CD14-positive monocyte (primary cell): Measurements from ENCODE around the gene SREK1IP1. TPM values are rescaled to one million over a fixed set of nuclear protein-coding genes. Genes with fewer than 3 reads are reported as not detected.

Experiments
- DNase-seq, 3 donors: peaks; one replicate each; pipeline ENCODE4 v3.0.0-alpha.2; 2011 to 2022
- H2AFZ ChIP-seq: 2 replicates; pipeline ENCODE4 v1.6.0; 2012; ENCODE audit warnings: mild to moderate bottlenecking, low read depth, low read length, inconsistent platforms; ENCODE audit not compliant: insufficient read depth, poor library complexity, severe bottlenecking
- H3K27ac ChIP-seq, 2 donors: 1 replicate in 1 of 2; 2 replicates in 1 of 2; pipeline ENCODE4 v1.5.1; 2012 to 2013; ENCODE audit warnings: low read length in 2 of 2, control low read depth in 1 of 2, inconsistent platforms in 1 of 2, low read depth in 1 of 2, mild to moderate bottlenecking in 1 of 2
- H3K27me3 ChIP-seq, 2 donors: one replicate each; pipeline versions ENCODE4 v1.6.0 to v1.6.1; 2011 to 2013; ENCODE audit warnings: low read length in 2 of 2; ENCODE audit not compliant: control insufficient read depth in 2 of 2, insufficient read depth in 2 of 2
- H3K36me3 ChIP-seq, 2 donors: replicated peaks in 1 of 2; 1 replicate in 1 of 2; 2 replicates in 1 of 2; pipeline versions ENCODE4 v1.5.1 to v1.6.1; 2012 to 2013; ENCODE audit warnings: low read length in 2 of 2, control low read depth in 1 of 2, inconsistent platforms in 1 of 2, mild to moderate bottlenecking in 1 of 2; ENCODE audit not compliant: insufficient read depth in 2 of 2, control insufficient read depth in 1 of 2
- H3K4me1 ChIP-seq, 2 donors: 1 replicate in 1 of 2; 2 replicates in 1 of 2; pipeline versions ENCODE4 v1.5.1 to v1.6.1; 2012 to 2013; ENCODE audit warnings: low read length in 2 of 2, control low read depth in 1 of 2, inconsistent platforms in 1 of 2, mild to moderate bottlenecking in 1 of 2, moderate library complexity in 1 of 2; ENCODE audit not compliant: insufficient read depth in 2 of 2, control insufficient read depth in 1 of 2
- H3K4me2 ChIP-seq: replicated peaks from 2 replicates; pipeline ENCODE3; 2012; ENCODE audit warnings: low read length, moderate library complexity, mild to moderate bottlenecking; ENCODE audit not compliant: poor library complexity, severe bottlenecking; ENCODE audit errors: extremely low read depth
- H3K4me3 ChIP-seq, 3 experiments: fragments of 200-600 bp in 1 of 3; sonication (generic) in 1 of 3; replicated peaks in 1 of 3; 1 replicate in 2 of 3; 2 replicates in 1 of 3; pipeline ENCODE4 v1.5.1; 2011 to 2013; ENCODE audit warnings: low read length in 3 of 3, mild to moderate bottlenecking in 3 of 3, control low read depth in 2 of 3, low read depth in 2 of 3, inconsistent platforms in 1 of 3, moderate library complexity in 1 of 3
- H3K79me2 ChIP-seq: 2 replicates; pipeline ENCODE4 v1.6.0; 2012; ENCODE audit warnings: mild to moderate bottlenecking, control low read depth, inconsistent platforms, low read length, moderate library complexity; ENCODE audit not compliant: insufficient read depth
- H3K9ac ChIP-seq: 2 replicates; pipeline ENCODE4 v1.6.0; 2017; ENCODE audit warnings: low read length, mild to moderate bottlenecking; ENCODE audit not compliant: insufficient read depth, poor library complexity, severe bottlenecking
- H3K9me3 ChIP-seq, 2 donors: replicated peaks in 1 of 2; 1 replicate in 1 of 2; 2 replicates in 1 of 2; pipeline versions ENCODE4 v1.5.1 to v1.6.1; 2012 to 2013; ENCODE audit warnings: low read length in 2 of 2, control low read depth in 1 of 2; ENCODE audit not compliant: control insufficient read depth in 1 of 2, insufficient read depth in 1 of 2
- H4K20me1 ChIP-seq: 2 replicates; pipeline ENCODE4 v1.6.0; 2012; ENCODE audit warnings: mild to moderate bottlenecking, low read length, control low read depth, moderate library complexity; ENCODE audit not compliant: insufficient read depth
- H3K27ac Mint-ChIP-seq, 7 donors: one replicate each; pipeline ENCODE4 v1.8.0; 2020; ENCODE audit warnings: mild to moderate bottlenecking in 7 of 7, mixed read lengths in 7 of 7, moderate library complexity in 6 of 7, inconsistent platforms in 2 of 7
- H3K27me3 Mint-ChIP-seq, 3 donors: one replicate each; pipeline ENCODE4 v1.8.0; 2021 to 2022; ENCODE audit warnings: low read depth in 3 of 3, mild to moderate bottlenecking in 3 of 3, mixed read lengths in 3 of 3, moderate library complexity in 3 of 3, inconsistent platforms in 1 of 3
- H3K36me3 Mint-ChIP-seq, 2 donors: one replicate each; pipeline ENCODE4 v1.8.0; 2020; ENCODE audit warnings: mixed read lengths in 2 of 2, inconsistent platforms in 1 of 2, mild to moderate bottlenecking in 1 of 2
- H3K4me1 Mint-ChIP-seq: one replicate; pipeline ENCODE4 v1.8.0; 2020; ENCODE audit warnings: mild to moderate bottlenecking, mixed read lengths
- H3K4me3 Mint-ChIP-seq, 2 donors: one replicate each; pipeline ENCODE4 v1.8.0; 2020; ENCODE audit warnings: mild to moderate bottlenecking in 2 of 2, mixed read lengths in 2 of 2, moderate library complexity in 1 of 2
- H3K9me3 Mint-ChIP-seq, 7 donors: one replicate each; pipeline ENCODE4 v1.8.0; 2020 to 2022; ENCODE audit warnings: mixed read lengths in 7 of 7, mild to moderate bottlenecking in 6 of 7, moderate library complexity in 6 of 7, inconsistent platforms in 2 of 7
- CTCF ChIP-seq: fragments of 200-600 bp; IDR thresholded peaks from one replicate; pipeline ENCODE4 v1.8.0; 2022; ENCODE audit warnings: antibody characterized with exemption, mild to moderate bottlenecking
- WGBS: methylation state at CpG from one replicate; pipeline ENCODE4 v1.1.5; 2013; ENCODE audit warnings: missing lambda C conversion rate; ENCODE audit not compliant: insufficient coverage; 5-methylcytosine and 5-hydroxymethylcytosine counted together
- intact Hi-C, 2 donors: fragments of 100-400 bp; cut with micrococcal nuclease; formaldehyde crosslinking; loops; one replicate each; pipeline versions ENCODE4 v1.15.0 to v1.15.1; 2023
- polyA plus RNA-seq, 3 donors: library from polyadenylated mRNA; depleted of rRNA in 1 of 3; unstranded in 2 of 3; stranded (reverse) in 1 of 3; fragments of 300-500 nt in 2 of 3; fragments of >200 nt in 1 of 3; fragmentation: Illumina TruSeq in 2 of 3; gene quantifications; 1 replicate in 2 of 3; 2 replicates in 1 of 3; pipeline ENCODE4 v1.2.3, GENCODE V29; 2012 to 2021

SREK1IP1 gene
- polyA plus RNA-seq, 3 donors: 6.9 to 18.3 (median 16.9) TPM

GRCh38 chr5:64794053-64794770, 25.7 kb upstream of the SREK1IP1 start:
- H3K9me3 ChIP-seq: no peaks in the 10 kb centered on the region
- no peaks in the 10 kb centered on the region for H3K27me3 ChIP-seq
- H3K79me2 ChIP-seq: no peaks in the 10 kb centered on the region
- no peak overlapping the region for H3K27ac ChIP-seq
- H3K4me2 ChIP-seq: no peak overlapping the region
- H3K4me3 Mint-ChIP-seq: no peak overlapping the region
- H3K9me3 Mint-ChIP-seq: no peaks in the 10 kb centered on the region
- H3K27me3 Mint-ChIP-seq: no peaks in the 10 kb centered on the region
- H3K4me1 ChIP-seq: no peaks in the 10 kb centered on the region
- H3K36me3 ChIP-seq: peaks cover 10 to 57% of the 10 kb centered on the region in 2 donors
- no peak overlapping the region for H2AFZ ChIP-seq
- TF ChIP-seq CTCF: no peak
- intact Hi-C loops: no loop called here
- H3K27ac Mint-ChIP-seq: no peak overlapping the region
- no peak overlapping the region for H3K9ac ChIP-seq
- no peaks in the 10 kb centered on the region for H4K20me1 ChIP-seq
- peaks cover 23 to 34% of the 10 kb centered on the region in 2 donors for H3K36me3 Mint-ChIP-seq
- no peak overlapping the region for H3K4me3 ChIP-seq
- WGBS: 67% methylated on average over 1 of the region's 3 CpGs
- DNase-seq: no peak
- peaks cover 3% of the 10 kb centered on the region for H3K4me1 Mint-ChIP-seq

- no peak overlapping the region for H2AFZ ChIP-seq
- no peak overlapping the region for H3K4me2 ChIP-seq
- H3K27me3 Mint-ChIP-seq: no peaks in the 10 kb centered on the region
- DNase-seq: no peak
- peaks cover 13 to 58% of the 10 kb centered on the region in 2 donors for H3K36me3 ChIP-seq
- no peaks in the 10 kb centered on the region for H4K20me1 ChIP-seq
- H3K27me3 ChIP-seq: no peaks in the 10 kb centered on the region
- no peak overlapping the region for H3K4me3 ChIP-seq
- no peaks in the 10 kb centered on the region for H3K79me2 ChIP-seq
- H3K4me1 ChIP-seq: no peaks in the 10 kb centered on the region
- H3K9ac ChIP-seq: no peak overlapping the region
- no peak overlapping the region for H3K27ac Mint-ChIP-seq
- no peak for TF ChIP-seq CTCF
- H3K27ac ChIP-seq: no peak overlapping the region
- intact Hi-C loops: no loop called here
- peaks cover 3% of the 10 kb centered on the region for H3K4me1 Mint-ChIP-seq
- H3K36me3 Mint-ChIP-seq: peaks cover 17 to 34% of the 10 kb centered on the region in 2 donors
- no peaks in the 10 kb centered on the region for H3K9me3 ChIP-seq
- no peak overlapping the region for H3K4me3 Mint-ChIP-seq
- no peaks in the 10 kb centered on the region for H3K9me3 Mint-ChIP-seq
These were observed 24.0 kb upstream of the SREK1IP1 start for GRCh38 chr5:64792469-64792868.
